Measurements from ENCODE around the gene ST3GAL4. TPM values are rescaled to one million over a fixed set of nuclear protein-coding genes. Genes with fewer than 3 reads are reported as not detected.

Gene ST3GAL4
- total and polyA plus RNA-seq, 4 donors, result 23.6 to 38.3 (median 31.7) TPM

GRCh38 chr11:126348806-126349582, 6.5 kb upstream of the ST3GAL4 start:
- DNase-seq, result peak; percentile 72 to 96 (median 92)
- Histone ChIP-seq H3K9ac (ENCODE audit: insufficient read depth in 1 of 2, low read length in 2 of 2) (no peak overlapping the region), H3K36me3 (ENCODE audit: control insufficient read depth in 4 of 4, insufficient read depth in 4 of 4, low read length in 4 of 4) (peaks cover 0 to 9% (median 3%) of the 10 kb centered on the region in 4 donors), H3K4me3 (no peak overlapping the region), H3K9me3 (ENCODE audit: control insufficient read depth in 4 of 4, insufficient read depth in 3 of 4, low read length in 3 of 4) (no peaks in the 10 kb centered on the region), H3K4me1 (ENCODE audit: control insufficient read depth in 5 of 5, insufficient read depth in 5 of 5, low read length in 5 of 5) (peaks cover 12 to 73% (median 40%) of the 10 kb centered on the region in 5 donors), H3K27me3 (ENCODE audit: control insufficient read depth in 3 of 3, insufficient read depth in 3 of 3, low read length in 2 of 3) (no peaks in the 10 kb centered on the region), H3K27ac (ENCODE audit: low read depth in 1 of 2, low read length in 1 of 2) (peak overlapping the region; percentile 54 to 86)
- 68 to 75% methylated on average over 8 of the region's 8 CpGs for WGBS, 2 donors
- no peak for TF ChIP-seq CTCF (IDR thresholded peaks at IDR 0.05; ENCODE audit: control extremely low read depth, extremely low read depth)
- no peak for ATAC-seq (ENCODE audit: insufficient read depth, low FRiP score)

GRCh38 chr11:126350836-126351235, 4.7 kb upstream of the ST3GAL4 start:
- 71 to 75% methylated on average over 5 of the region's 5 CpGs for WGBS, 2 donors
- H3K4me1 ChIP-seq (ENCODE audit: control insufficient read depth in 5 of 5, insufficient read depth in 5 of 5, low read length in 5 of 5), result peaks cover 13 to 79% (median 40%) of the 10 kb centered on the region in 5 donors

GRCh38 chr11:126352163-126352562, 3.3 kb upstream of the ST3GAL4 start:
- 57 to 68% methylated on average over 3 of the region's 3 CpGs for WGBS, 2 donors

More at GRCh38 chr11:126350836-126351235, 4.7 kb upstream of the ST3GAL4 start:
- H3K36me3 ChIP-seq (ENCODE audit: control insufficient read depth in 4 of 4, insufficient read depth in 4 of 4, low read length in 4 of 4), result peaks cover 0 to 3% (median 2%) of the 10 kb centered on the region in 4 donors
- TF ChIP-seq CTCF (IDR thresholded peaks at IDR 0.05; ENCODE audit: control extremely low read depth, extremely low read depth), result no peak
- H3K27ac ChIP-seq (ENCODE audit: low read depth in 1 of 2, low read length in 1 of 2), result peak overlapping the region; percentile 4 to 24
- H3K9me3 ChIP-seq (ENCODE audit: control insufficient read depth in 4 of 4, insufficient read depth in 3 of 4, low read length in 3 of 4), result no peaks in the 10 kb centered on the region
- peak in 1 of 3 donors; percentile 44 for DNase-seq
- no peaks in the 10 kb centered on the region for H3K27me3 ChIP-seq (ENCODE audit: control insufficient read depth in 3 of 3, insufficient read depth in 3 of 3, low read length in 2 of 3)
- no peak for ATAC-seq (ENCODE audit: insufficient read depth, low FRiP score)
- no peak overlapping the region for H3K4me3 ChIP-seq
- H3K9ac ChIP-seq (ENCODE audit: insufficient read depth in 1 of 2, low read length in 2 of 2), result no peak overlapping the region

More at GRCh38 chr11:126352163-126352562, 3.3 kb upstream of the ST3GAL4 start:
- no peak for DNase-seq
- Histone ChIP-seq H3K4me1 (ENCODE audit: control insufficient read depth in 5 of 5, insufficient read depth in 5 of 5, low read length in 5 of 5) (peaks cover 19 to 84% (median 39%) of the 10 kb centered on the region in 5 donors), H3K27me3 (ENCODE audit: control insufficient read depth in 3 of 3, insufficient read depth in 3 of 3, low read length in 2 of 3) (no peaks in the 10 kb centered on the region), H3K27ac (ENCODE audit: low read depth in 1 of 2, low read length in 1 of 2) (peak overlapping the region in 1 of 2 donors; percentile 55), H3K36me3 (ENCODE audit: control insufficient read depth in 4 of 4, insufficient read depth in 4 of 4, low read length in 4 of 4) (peaks cover 0 to 3% (median under 1%) of the 10 kb centered on the region in 4 donors), H3K4me3 (no peak overlapping the region), H3K9ac (ENCODE audit: insufficient read depth in 1 of 2, low read length in 2 of 2) (no peak overlapping the region), H3K9me3 (ENCODE audit: control insufficient read depth in 4 of 4, insufficient read depth in 3 of 4, low read length in 3 of 4) (no peaks in the 10 kb centered on the region)
- ATAC-seq (ENCODE audit: insufficient read depth, low FRiP score), result no peak
- TF ChIP-seq CTCF (IDR thresholded peaks at IDR 0.05; ENCODE audit: control extremely low read depth, extremely low read depth), result no peak

All from lung (tissue), 12 donors.